ENCODE results near the gene ADNP.

ADNP gene

DNA sequence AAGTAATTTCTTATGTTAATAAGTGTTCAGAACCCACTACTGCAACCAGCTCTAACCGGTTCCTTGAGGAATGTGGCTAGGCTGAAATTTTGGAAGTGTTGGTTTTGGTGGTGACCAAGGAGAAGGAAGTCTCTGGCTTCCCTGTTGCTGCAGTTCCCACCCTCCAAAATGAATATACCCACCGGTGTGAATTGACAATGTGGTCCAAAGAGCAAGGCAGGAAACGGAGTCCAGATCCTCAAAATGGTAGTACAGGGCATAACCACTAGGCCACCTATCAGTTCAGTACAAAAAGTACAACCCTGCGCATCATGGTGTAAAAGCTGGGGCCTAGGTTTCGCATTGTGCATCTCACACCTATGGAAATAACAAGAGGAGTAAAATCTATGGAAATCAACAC is 2.8 kb downstream of the ADNP start:
- Mint-ChIP-seq H3K36me3 (peaks cover 49% of the 10 kb centered on the region), H3K27ac (no peak overlapping the region), H3K27me3 (no peaks in the 10 kb centered on the region), H3K9me3 (no peaks in the 10 kb centered on the region), H3K4me3 (peak overlapping the region; percentile 93), H3K4me1 (peaks cover 64% of the 10 kb centered on the region)
- CTCF ChIA-PET, result interaction anchor here (0.7 to 10.7 kb wide), 12 partner anchors 8 to 178 kb away, joined by 3 to 167 read pairs (median 14); partner anchors contain the start of genes BCAS4, DPM1 and MOCS3
- no peak for DNase-seq

DNA sequence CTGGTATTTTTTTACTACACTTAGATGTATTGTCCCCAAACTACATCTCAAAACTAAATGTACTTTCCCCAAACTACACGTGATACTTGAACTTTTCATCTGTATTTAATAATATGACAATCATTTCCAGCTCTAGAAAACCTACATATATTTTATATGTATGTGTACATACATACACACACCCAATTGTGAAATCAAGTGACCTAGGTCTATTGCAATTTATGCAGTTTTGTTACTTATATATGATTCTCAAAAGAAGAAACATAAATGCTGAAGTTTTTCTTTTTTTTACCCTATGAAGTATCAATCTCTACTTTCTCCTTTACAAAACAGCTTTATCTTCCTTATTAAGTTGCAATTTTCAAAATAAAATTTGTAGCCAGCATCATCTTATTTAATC is 4.7 kb downstream of the ADNP start:
- no peaks in the 10 kb centered on the region for H3K27me3 Mint-ChIP-seq
- no peaks in the 10 kb centered on the region for H3K9me3 Mint-ChIP-seq
- no peak overlapping the region for H3K4me3 Mint-ChIP-seq
- CTCF ChIA-PET, result interaction anchor here (1.1 to 10.7 kb wide), 2 partner anchors 15 to 133 kb away, joined by 3 to 167 read pairs; partner anchors contain the start of gene BCAS4
- H3K4me1 Mint-ChIP-seq, result peaks cover 62% of the 10 kb centered on the region
- no peak overlapping the region for H3K27ac Mint-ChIP-seq
- no peak for DNase-seq
- peaks cover 44% of the 10 kb centered on the region for H3K36me3 Mint-ChIP-seq

DNA sequence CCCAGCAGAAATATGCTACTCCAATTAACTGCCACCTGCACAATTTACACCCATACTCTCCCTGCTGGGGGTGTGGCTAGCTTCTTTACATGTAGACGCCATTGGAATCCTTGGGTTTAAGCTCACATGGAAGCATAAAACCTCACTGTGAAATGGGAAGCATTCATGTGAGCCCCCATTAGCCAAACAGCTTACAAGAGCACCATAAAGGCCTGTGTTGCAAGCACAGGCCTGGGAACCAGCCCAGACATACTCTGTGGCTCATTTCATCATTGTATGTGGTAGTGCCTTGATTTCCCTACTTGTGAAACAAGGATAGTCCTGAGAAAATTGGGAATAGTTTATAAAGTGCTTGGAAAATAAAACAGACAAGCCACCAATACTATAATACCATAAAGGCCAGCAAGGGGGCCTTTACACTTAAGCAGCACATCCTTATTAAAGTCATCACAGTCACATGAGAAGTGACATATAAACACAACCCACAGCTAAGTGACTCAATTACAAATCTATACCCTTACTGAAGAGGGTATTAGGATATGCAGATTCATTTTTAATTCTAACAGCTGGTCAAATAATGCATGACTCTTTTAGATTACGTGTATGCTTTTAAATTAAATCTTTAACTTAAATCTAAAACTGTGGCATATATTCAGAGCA is 6.8 kb downstream of the ADNP start:
- Mint-ChIP-seq H3K9me3 (no peaks in the 10 kb centered on the region), H3K27me3 (no peaks in the 10 kb centered on the region), H3K27ac (no peak overlapping the region), H3K4me1 (peaks cover 65% of the 10 kb centered on the region), H3K4me3 (no peak overlapping the region), H3K36me3 (peaks cover 42% of the 10 kb centered on the region)
- CTCF ChIA-PET, result interaction anchor here (1.3 to 10.7 kb wide), 3 partner anchors 12 to 131 kb away, joined by 3 to 167 read pairs (median 3); partner anchors contain the start of gene BCAS4
- DNase-seq, result no peak

DNA sequence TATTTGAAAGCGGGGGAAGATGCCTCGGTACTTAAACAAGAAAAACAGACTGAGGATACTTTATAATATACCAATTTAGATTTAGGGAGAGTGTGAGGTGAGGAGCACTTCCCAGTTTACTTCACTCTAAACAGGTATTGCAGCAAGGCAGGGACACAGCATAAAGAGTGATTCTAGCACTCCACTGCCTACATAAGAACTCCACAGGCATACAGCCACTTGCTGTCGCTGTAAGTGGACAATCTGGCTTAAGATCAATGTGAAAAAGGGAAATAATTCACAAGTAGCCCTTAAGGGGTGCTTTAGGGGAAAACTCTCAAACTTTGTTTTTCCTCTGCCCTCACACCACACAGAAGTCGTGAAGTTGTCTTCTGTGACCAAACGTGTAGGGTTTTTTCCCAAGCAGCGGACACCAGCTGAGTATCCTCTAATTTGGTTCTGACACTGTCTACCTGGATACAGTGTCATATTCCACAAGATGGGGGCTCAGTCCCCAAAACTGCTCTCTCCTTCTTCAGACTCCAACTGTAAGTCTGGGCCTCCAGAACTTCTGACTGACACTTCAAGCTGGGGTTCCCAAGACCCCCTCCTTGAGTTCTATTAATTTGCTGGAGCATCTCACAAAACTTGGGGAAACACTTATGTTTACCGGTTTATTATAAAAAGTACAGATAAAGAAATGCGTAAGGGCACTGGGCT is 9.3 kb downstream of the ADNP start:
- H3K4me1 Mint-ChIP-seq, result peaks cover 53% of the 10 kb centered on the region
- CTCF ChIA-PET, result interaction anchor here (0.5 to 3.5 kb wide), 4 partner anchors 7 to 438 kb away, joined by 3 to 26 read pairs (median 3); no protein-coding TSS in a partner anchor
- peaks cover 34% of the 10 kb centered on the region for H3K36me3 Mint-ChIP-seq
- no peaks in the 10 kb centered on the region for H3K27me3 Mint-ChIP-seq
- peak overlapping the region; percentile 30 for H3K27ac Mint-ChIP-seq
- no peak overlapping the region for H3K4me3 Mint-ChIP-seq
- no peak for DNase-seq
- H3K9me3 Mint-ChIP-seq, result no peaks in the 10 kb centered on the region

DNA sequence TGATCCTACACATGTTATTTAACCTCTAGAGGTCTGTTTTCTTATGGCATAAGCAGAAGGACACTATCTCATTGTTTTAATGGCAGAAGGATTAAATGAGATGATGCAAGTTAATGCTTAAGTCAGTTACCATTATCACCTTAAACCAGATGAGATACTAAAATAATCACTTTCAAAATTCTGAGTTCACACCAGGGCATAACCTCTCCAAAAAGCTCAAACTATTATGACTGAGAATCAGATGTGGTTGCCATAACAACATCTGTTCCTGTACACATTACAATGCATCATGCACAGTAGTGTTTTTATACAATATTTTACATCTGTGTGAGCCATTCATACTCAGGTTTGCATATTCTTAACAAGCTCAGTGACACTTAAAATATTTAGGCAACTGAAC is 10.2 kb downstream of the ADNP start:
- Mint-ChIP-seq H3K9me3 (no peaks in the 10 kb centered on the region), H3K27ac (peak overlapping the region; percentile 24), H3K36me3 (peaks cover 39% of the 10 kb centered on the region), H3K27me3 (no peaks in the 10 kb centered on the region), H3K4me3 (no peak overlapping the region), H3K4me1 (peaks cover 54% of the 10 kb centered on the region)
- CTCF ChIA-PET, result interaction anchor here (0.5 to 3.5 kb wide), 8 partner anchors 8 to 131 kb away, joined by 3 to 26 read pairs (median 3); partner anchors contain the start of genes ADNP and BCAS4
- no peak for DNase-seq

DNA sequence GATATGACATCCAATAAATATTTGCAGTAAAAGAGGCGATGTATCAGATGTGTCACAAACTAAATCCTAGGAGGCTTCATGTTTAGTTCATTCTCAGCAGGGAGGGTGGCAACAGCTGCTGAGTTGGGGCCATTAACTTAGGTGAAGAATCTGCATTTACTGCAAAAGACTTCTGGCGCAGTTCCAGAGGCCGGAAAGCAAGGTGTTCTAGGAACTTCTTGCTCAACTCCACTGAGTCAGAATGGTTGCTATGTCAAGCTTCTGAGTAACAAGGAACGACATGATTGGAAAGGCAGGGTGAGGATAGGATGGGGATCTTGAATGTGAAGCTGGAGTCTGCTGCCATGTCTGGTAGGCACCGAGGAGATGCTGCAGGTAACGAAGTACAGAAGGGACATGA is 11.7 kb downstream of the ADNP start:
- no peaks in the 10 kb centered on the region for H3K27me3 Mint-ChIP-seq
- H3K4me1 Mint-ChIP-seq, result peaks cover 51% of the 10 kb centered on the region

DNA sequence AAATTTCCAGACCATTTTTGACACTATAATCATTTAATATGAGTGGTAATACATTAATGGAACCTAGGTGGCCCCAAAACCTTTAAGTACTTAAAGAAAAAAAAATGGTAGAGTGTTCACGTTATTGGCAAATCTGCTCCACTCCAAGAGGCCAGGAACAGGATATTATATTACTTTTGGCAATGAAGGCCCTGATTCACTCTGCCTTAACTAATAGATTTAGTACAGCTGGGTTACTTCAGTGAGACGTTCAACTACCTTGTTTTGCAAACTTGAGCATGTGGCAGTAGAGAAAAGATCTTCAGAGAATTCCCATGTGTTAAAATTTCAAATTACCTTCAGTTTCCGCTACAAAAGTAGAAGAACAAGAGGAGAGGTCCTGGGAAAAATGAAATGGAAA is 12.8 kb downstream of the ADNP start:
- Mint-ChIP-seq H3K27ac (no peak overlapping the region), H3K4me1 (peaks cover 59% of the 10 kb centered on the region), H3K36me3 (peaks cover 32% of the 10 kb centered on the region), H3K27me3 (no peaks in the 10 kb centered on the region), H3K9me3 (no peaks in the 10 kb centered on the region), H3K4me3 (no peak overlapping the region)
- CTCF ChIA-PET, result interaction anchor here (3.5 kb wide), 1 partner anchor 11 kb away, joined by 26 read pairs; no protein-coding TSS in a partner anchor
- no peak for DNase-seq

More for the DNA sequence above, 11.7 kb downstream of the ADNP start:
- no peak for DNase-seq
- Mint-ChIP-seq H3K9me3 (no peaks in the 10 kb centered on the region), H3K27ac (peak overlapping the region; percentile 28), H3K4me3 (no peak overlapping the region), H3K36me3 (peaks cover 29% of the 10 kb centered on the region)
- CTCF ChIA-PET, result interaction anchor here (3.5 kb wide), 1 partner anchor 10 kb away, joined by 26 read pairs; no protein-coding TSS in a partner anchor

DNA sequence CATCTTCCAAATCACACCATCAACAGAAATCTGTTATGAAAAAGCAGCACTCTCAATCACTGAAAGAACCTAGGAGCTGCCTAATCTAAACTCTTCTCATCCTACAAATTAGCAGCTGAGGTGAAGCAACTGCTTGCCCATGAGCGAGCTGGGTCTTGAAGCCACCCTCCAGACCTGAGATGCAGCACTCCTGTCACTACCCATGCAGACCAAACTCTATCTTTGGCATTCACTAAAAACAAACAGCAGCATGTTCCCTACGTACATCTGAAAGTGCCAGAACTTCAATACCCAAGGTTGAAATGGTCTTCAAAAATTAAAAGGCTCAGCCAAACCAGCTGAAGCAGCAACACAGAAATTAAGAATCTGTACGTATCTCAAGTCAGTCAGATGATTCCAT is 14.3 kb downstream of the ADNP start:
- H3K27ac Mint-ChIP-seq, result no peak overlapping the region

DNA sequence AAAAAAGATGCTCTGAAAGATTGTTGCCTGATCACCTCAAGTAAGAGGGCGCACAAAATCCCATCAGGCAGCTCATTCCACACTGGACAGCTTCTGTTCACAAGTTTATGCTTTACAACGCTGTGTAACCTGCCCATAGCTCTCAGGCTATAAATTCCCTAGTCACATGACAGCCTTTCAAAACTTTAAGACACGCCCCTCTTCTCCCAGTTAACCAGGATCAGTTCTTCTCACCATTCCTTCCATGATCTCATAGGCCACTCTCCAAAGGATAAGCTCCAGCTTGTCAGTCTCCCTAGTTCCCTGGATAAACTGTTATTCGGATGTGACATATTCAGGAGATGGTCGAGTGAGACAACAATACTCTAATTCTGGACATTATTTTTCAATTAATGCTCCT is 15.0 kb downstream of the ADNP start:
- no peak for DNase-seq
- Mint-ChIP-seq H3K27ac (no peak overlapping the region), H3K4me3 (no peak overlapping the region), H3K9me3 (no peaks in the 10 kb centered on the region), H3K4me1 (peaks cover 56% of the 10 kb centered on the region), H3K36me3 (peaks cover 37% of the 10 kb centered on the region), H3K27me3 (no peaks in the 10 kb centered on the region)
- CTCF ChIA-PET, result interaction anchor here (1.6 to 3.7 kb wide), 2 partner anchors 13 to 92 kb away, joined by 5 to 31 read pairs; no protein-coding TSS in a partner anchor

More for the DNA sequence above, 14.3 kb downstream of the ADNP start:
- Mint-ChIP-seq H3K9me3 (no peaks in the 10 kb centered on the region), H3K27me3 (no peaks in the 10 kb centered on the region), H3K4me1 (peaks cover 56% of the 10 kb centered on the region), H3K36me3 (peaks cover 31% of the 10 kb centered on the region), H3K4me3 (no peak overlapping the region)
- no peak for DNase-seq
- CTCF ChIA-PET, result interaction anchor here (0.7 to 3.7 kb wide), 3 partner anchors 12 to 122 kb away, joined by 3 to 31 read pairs (median 3); partner anchors contain the start of gene BCAS4

DNA sequence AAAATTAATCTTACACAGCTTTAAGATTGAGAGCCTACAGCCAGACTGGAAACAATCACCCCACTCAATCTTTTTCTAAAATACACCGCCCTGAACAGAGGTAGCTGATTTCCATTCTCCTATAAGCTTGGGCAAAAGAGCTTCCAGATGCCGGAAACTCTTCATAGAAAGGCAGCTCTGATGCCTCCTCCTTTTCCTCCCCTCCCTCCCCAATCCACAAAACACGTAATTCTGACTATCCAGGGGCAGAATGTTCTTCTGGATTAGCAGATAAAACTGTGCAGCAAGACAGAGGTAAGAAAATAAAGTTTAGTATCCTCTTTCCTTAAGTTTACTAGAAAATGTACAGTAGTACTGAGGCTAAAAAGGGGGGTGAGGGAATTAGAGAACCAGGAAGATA is 15.8 kb downstream of the ADNP start:
- CTCF ChIA-PET, result interaction anchor here (0.7 to 3.7 kb wide), 3 partner anchors 14 to 122 kb away, joined by 4 to 31 read pairs (median 5); no protein-coding TSS in a partner anchor
- H3K27me3 Mint-ChIP-seq, result no peaks in the 10 kb centered on the region
- no peak overlapping the region for H3K27ac Mint-ChIP-seq
- H3K36me3 Mint-ChIP-seq, result peaks cover 43% of the 10 kb centered on the region
- H3K9me3 Mint-ChIP-seq, result no peaks in the 10 kb centered on the region
- H3K4me1 Mint-ChIP-seq, result peaks cover 56% of the 10 kb centered on the region
- H3K4me3 Mint-ChIP-seq, result no peak overlapping the region
- no peak for DNase-seq

DNA sequence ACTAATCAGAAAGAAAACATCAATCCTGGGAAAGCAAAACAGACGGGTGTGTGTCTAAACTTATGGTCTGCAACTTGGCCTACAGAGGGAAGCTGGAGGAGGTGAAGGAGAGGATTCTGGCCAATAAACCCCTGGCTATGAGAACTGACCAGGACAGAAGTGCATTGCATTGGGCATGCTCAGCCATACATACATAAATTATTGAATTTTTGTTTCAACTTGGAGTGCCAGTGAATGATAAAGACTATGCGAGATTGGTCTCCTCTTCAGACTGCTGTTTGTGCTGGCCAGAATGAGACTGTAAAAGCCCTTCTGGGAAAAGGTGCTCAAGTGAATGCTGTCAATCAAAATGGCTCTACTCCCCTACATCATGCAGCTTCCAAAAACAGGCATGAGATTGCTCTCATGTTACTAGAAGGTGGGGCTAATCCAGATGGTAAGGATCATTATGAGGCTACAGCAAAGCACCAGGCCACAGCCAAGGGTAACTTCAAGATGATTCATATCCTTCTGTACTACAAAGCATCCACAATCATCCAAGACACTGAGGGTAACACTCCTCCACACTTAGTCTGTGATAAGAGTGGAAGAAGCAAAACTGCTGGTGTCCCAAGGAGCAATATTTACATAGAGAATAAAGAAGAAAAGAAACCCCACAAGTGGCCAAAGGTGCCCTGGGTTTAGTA is 17.4 kb downstream of the ADNP start:
- Mint-ChIP-seq H3K4me3 (no peak overlapping the region), H3K27me3 (no peaks in the 10 kb centered on the region), H3K9me3 (no peaks in the 10 kb centered on the region), H3K4me1 (peaks cover 60% of the 10 kb centered on the region), H3K36me3 (peaks cover 37% of the 10 kb centered on the region), H3K27ac (no peak overlapping the region)
- DNase-seq, result no peak
- CTCF ChIA-PET, result interaction anchor here (0.9 to 3.7 kb wide), 2 partner anchors 15 kb away, joined by 3 to 31 read pairs; no protein-coding TSS in a partner anchor

DNA sequence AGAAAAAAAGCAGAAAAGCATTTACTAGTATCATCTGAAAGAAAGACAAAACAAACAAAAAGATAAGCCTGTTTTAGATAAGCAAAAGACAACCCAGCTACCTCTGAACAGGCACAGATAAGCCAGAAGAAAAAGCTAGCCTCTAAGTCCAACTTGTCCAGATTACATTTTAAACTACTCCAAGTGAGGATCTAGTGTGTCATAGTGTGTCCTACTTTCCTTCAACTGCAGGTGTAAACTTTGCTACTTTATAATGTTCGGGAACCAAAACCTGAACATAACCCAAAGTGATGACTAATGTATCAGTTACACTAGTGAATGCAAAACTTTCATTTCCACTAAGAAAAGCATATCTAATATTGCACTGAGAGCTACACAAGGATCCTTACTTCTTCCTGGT is 19.5 kb downstream of the ADNP start:
- CTCF ChIA-PET, result interaction anchor here (0.8 to 1.2 kb wide), 6 partner anchors 12 to 117 kb away, joined by 3 to 9 read pairs (median 4); partner anchors contain the start of genes ADNP and BCAS4
- Mint-ChIP-seq H3K4me1 (peaks cover 47% of the 10 kb centered on the region), H3K9me3 (no peaks in the 10 kb centered on the region), H3K4me3 (no peak overlapping the region), H3K36me3 (peaks cover 25% of the 10 kb centered on the region), H3K27me3 (no peaks in the 10 kb centered on the region), H3K27ac (peak overlapping the region; percentile 6)
- DNase-seq, result no peak

DNA sequence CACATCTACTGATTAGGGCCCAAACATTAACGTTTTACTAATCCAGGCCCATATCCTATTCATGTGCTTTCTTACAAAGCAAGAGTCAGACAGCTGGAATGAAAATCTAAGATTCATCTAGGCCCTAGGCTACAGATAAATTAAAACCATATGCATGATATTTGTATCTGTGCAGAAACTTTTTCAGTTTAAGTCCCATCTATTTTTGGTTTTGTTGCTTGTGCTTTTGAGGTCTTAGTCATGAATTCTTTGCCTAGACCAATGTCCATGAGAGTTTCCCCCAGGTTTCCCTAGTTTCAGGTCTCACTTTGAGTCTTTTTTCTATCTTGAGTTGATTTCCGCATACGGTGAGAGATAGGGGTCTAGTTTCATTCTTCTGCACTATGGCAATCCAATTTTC is 20.2 kb downstream of the ADNP start:
- H3K36me3 Mint-ChIP-seq, result peaks cover 21% of the 10 kb centered on the region
- DNase-seq, result no peak
- H3K27me3 Mint-ChIP-seq, result no peaks in the 10 kb centered on the region
- H3K4me1 Mint-ChIP-seq, result peaks cover 43% of the 10 kb centered on the region
- no peak overlapping the region for H3K4me3 Mint-ChIP-seq
- H3K27ac Mint-ChIP-seq, result no peak overlapping the region
- CTCF ChIA-PET, result interaction anchor here (0.8 kb wide), 1 partner anchor 15 kb away, joined by 3 read pairs; no protein-coding TSS in a partner anchor
- H3K9me3 Mint-ChIP-seq, result no peaks in the 10 kb centered on the region
